Colonic mucosa (tissue), 4 donors: ENCODE data around the gene FBLN1. TPM values are rescaled to one million over a fixed set of nuclear protein-coding genes. Genes with fewer than 3 reads are reported as not detected.

Experiments
- DNase-seq: peaks from one replicate; pipeline ENCODE4 v3.0.0-alpha.2; 2020
- H3K27ac ChIP-seq: fragments of 200-600 bp; one replicate; pipeline ENCODE4 v1.8.0; 2021
- H3K27me3 ChIP-seq: fragments of 200-600 bp; one replicate; pipeline ENCODE4 v1.8.0; 2021
- H3K36me3 ChIP-seq: fragments of 200-600 bp; one replicate; pipeline ENCODE4 v1.8.0; 2021
- H3K4me1 ChIP-seq: fragments of 200-600 bp; one replicate; pipeline ENCODE4 v1.8.0; 2021; ENCODE audit warnings: mild to moderate bottlenecking
- H3K4me3 ChIP-seq: fragments of 200-600 bp; one replicate; pipeline ENCODE4 v1.8.0; 2021
- H3K9ac ChIP-seq, 2 donors: one replicate each; pipeline ENCODE4 v1.7.0; 2013; ENCODE audit warnings: control low read depth in 2 of 2, low read depth in 2 of 2, low read length in 2 of 2
- H3K9me3 ChIP-seq: fragments of 200-600 bp; one replicate; pipeline ENCODE4 v1.8.0; 2021
- CTCF ChIP-seq: fragments of 200-600 bp; IDR thresholded peaks from one replicate; pipeline ENCODE4 v1.8.0; 2022; ENCODE audit warnings: antibody characterized with exemption, mild to moderate bottlenecking
- intact Hi-C: fragments of 100-400 bp; cut with DNase I; formaldehyde crosslinking; loops from one replicate; pipeline ENCODE4 v1.14.1; 2022
- total RNA-seq, 2 donors: library from RNA; stranded (reverse); fragmentation: NEBNext Ultra II Directional in 1 of 2; extraction: Animal tissue kit (Norgen Biotek cat#: 25700) in 1 of 2; gene quantifications; one replicate each; pipeline ENCODE4 v1.2.1, GENCODE V29; 2021
- donor health status: healthy.
- donor health status: DM: no; HTN: no; CAD: no.
- donor health status: DM: no; HTN: no; CAD: no.

Gene FBLN1
- total RNA-seq, 2 donors from 2014 or later: 41.6 to 65.5 TPM

GRCh38 chr22:45473626-45474237 lies 29.0 kb upstream of the FBLN1 start:
- H3K36me3 ChIP-seq: no peaks in the 10 kb centered on the region
- H3K27me3 ChIP-seq: no peaks in the 10 kb centered on the region
- intact Hi-C loops: no loop called here
- no peak for DNase-seq
- H3K4me3 ChIP-seq: no peak overlapping the region
- H3K9me3 ChIP-seq: no peaks in the 10 kb centered on the region
- H3K9ac ChIP-seq: no peak overlapping the region
- no peaks in the 10 kb centered on the region for H3K4me1 ChIP-seq
- no peak for TF ChIP-seq CTCF
- no peak overlapping the region for H3K27ac ChIP-seq

GRCh38 chr22:45475063-45475747 lies 27.5 kb upstream of the FBLN1 start:
- no peaks in the 10 kb centered on the region for H3K4me1 ChIP-seq
- DNase-seq: no peak
- H3K4me3 ChIP-seq: no peak overlapping the region
- H3K9me3 ChIP-seq: no peaks in the 10 kb centered on the region
- no peak overlapping the region for H3K27ac ChIP-seq
- no peaks in the 10 kb centered on the region for H3K36me3 ChIP-seq
- TF ChIP-seq CTCF: no peak
- H3K27me3 ChIP-seq: no peaks in the 10 kb centered on the region
- intact Hi-C loops: no loop called here
- H3K9ac ChIP-seq: no peak overlapping the region

DNA sequence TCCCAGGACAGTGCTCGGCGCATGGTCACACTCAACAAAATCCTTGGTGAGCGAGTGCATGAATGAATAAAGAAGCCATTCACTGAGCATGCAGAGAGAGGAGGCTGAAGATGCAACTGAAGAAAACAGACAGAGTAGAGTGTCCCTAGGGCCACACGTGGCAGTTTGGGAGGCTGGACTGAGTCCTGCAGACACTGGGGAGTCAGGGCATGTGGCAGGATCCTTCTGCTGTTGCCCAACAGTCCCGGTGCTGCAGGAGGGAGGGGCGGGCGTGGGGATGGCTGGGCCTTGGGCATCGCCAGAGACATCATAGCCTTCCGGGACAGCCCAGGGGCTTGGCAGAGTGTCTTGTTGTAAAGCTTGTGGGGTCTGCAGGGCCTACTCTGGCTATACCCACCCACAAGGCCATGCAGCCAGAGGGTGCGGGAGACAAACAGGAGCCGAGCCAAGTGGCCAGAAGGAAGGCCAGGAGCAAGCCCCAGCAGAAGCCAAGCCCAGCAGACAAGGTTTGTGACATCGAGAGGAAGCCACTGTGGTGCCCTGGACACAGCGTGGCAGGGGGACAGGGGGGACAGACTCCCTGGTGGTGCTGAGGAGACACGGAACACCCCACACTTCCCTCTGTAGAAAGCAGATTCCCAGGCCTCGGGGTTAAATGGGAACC lies 26.7 kb upstream of the FBLN1 start:
- no peak overlapping the region for H3K27ac ChIP-seq
- intact Hi-C loops: no loop called here
- DNase-seq: no peak
- no peak overlapping the region for H3K9ac ChIP-seq
- no peaks in the 10 kb centered on the region for H3K9me3 ChIP-seq
- no peak for TF ChIP-seq CTCF
- H3K4me3 ChIP-seq: no peak overlapping the region
- no peaks in the 10 kb centered on the region for H3K27me3 ChIP-seq
- H3K4me1 ChIP-seq: no peaks in the 10 kb centered on the region
- H3K36me3 ChIP-seq: no peaks in the 10 kb centered on the region

DNA sequence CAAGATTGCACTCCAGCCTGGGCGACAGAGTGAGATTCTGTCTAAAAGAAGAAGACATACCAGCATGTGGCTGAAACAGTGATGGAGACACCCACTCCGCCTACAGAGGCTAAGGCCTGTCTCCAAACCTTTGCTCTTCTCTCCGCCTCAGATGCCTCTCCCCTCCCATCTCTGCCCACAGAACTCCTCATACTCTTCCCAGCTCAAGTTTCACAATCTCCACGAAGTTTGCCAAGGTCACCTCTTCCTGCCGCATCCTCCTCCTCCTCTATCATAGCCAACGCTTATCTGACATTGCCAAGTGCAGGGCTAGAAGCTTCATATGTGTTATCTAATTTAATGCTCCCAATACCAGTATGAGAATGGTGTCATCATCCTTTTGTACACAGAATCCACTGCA lies 25.9 kb upstream of the FBLN1 start:
- no peaks in the 10 kb centered on the region for H3K27me3 ChIP-seq
- DNase-seq: no peak
- H3K4me1 ChIP-seq: no peaks in the 10 kb centered on the region
- H3K9ac ChIP-seq: no peak overlapping the region
- H3K27ac ChIP-seq: no peak overlapping the region
- H3K4me3 ChIP-seq: no peak overlapping the region
- TF ChIP-seq CTCF: no peak
- H3K36me3 ChIP-seq: no peaks in the 10 kb centered on the region
- intact Hi-C loops: no loop called here
- no peaks in the 10 kb centered on the region for H3K9me3 ChIP-seq

DNA sequence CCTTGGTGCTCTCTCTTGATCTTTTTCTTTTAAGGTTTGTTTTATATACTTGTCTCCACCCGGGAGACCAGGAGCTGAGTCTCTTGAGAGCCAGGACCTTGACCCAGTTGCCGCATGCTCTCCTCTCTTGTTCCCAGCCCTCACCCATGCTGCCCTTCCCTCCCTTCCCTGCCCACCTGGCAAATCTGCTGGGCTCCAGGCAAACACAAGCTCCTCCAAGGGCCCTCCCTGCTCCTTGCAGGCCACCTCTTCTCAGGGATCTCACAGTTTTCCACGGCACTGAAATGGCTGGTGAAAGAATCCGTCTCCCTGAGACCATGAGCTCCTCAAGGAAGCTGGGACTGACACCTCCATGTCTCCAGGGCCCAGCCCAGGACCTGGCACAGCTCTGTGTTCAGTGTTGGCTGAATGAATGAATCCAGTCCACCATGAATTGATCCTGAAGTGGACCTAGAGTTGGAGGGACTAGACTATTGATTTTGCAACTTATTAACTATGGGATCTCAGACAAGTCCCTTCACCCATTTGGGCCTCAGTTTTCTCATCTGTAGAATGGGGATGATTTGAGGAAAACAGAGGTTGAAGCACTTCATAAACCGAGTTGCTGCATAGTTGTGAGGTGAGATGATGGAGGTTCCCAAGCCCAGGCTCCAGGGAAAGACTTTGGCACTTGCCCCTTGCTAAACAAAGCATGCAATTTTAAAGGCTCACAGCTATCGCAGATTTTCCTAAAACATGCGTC lies 25.1 kb upstream of the FBLN1 start:
- no peak overlapping the region for H3K27ac ChIP-seq
- TF ChIP-seq CTCF: no peak
- no peaks in the 10 kb centered on the region for H3K4me1 ChIP-seq
- H3K4me3 ChIP-seq: no peak overlapping the region
- no peaks in the 10 kb centered on the region for H3K9me3 ChIP-seq
- H3K9ac ChIP-seq: no peak overlapping the region
- intact Hi-C loops: no loop called here
- no peaks in the 10 kb centered on the region for H3K36me3 ChIP-seq
- H3K27me3 ChIP-seq: no peaks in the 10 kb centered on the region
- DNase-seq: no peak
